IgD-negative memory B cell (primary cell): ENCODE data around the gene GLG1. TPM values are rescaled to one million over a fixed set of nuclear protein-coding genes. Genes with fewer than 3 reads are reported as not detected.

Experiments
- H3K27ac Mint-ChIP-seq, 3 donors: one replicate each; pipeline ENCODE4 v1.8.0; 2020 to 2022; ENCODE audit warnings: mild to moderate bottlenecking in 3 of 3, mixed read lengths in 3 of 3, moderate library complexity in 1 of 3
- H3K27me3 Mint-ChIP-seq: one replicate; pipeline ENCODE4 v1.8.0; 2021; ENCODE audit warnings: mixed read lengths
- H3K36me3 Mint-ChIP-seq: one replicate; pipeline ENCODE4 v1.8.0; 2020; ENCODE audit warnings: mild to moderate bottlenecking, mixed read lengths
- H3K4me1 Mint-ChIP-seq, 3 donors: one replicate each; pipeline ENCODE4 v1.8.0; 2020 to 2022; ENCODE audit warnings: mixed read lengths in 3 of 3, mild to moderate bottlenecking in 1 of 3
- H3K4me3 Mint-ChIP-seq, 4 donors: one replicate each; pipeline ENCODE4 v1.8.0; 2020 to 2022; ENCODE audit warnings: mild to moderate bottlenecking in 4 of 4, mixed read lengths in 4 of 4, moderate library complexity in 3 of 4
- H3K9me3 Mint-ChIP-seq, 3 donors: one replicate each; pipeline ENCODE4 v1.8.0; 2020 to 2021; ENCODE audit warnings: mixed read lengths in 3 of 3, mild to moderate bottlenecking in 1 of 3
- polyA plus RNA-seq: library from polyadenylated mRNA; unstranded; fragments of 300-500 nt; fragmentation: Illumina TruSeq; gene quantifications from one replicate; pipeline ENCODE4 v1.2.3, GENCODE V29; 2021

The GLG1 gene
- polyA plus RNA-seq, 1 donor from 2014 or later, result 91.8 TPM

GRCh38 chr16:74472540-74472939 is 134.4 kb downstream of the GLG1 start:
- Mint-ChIP-seq H3K4me1 (peaks cover 0 to 3% (median 2%) of the 10 kb centered on the region in 3 donors), H3K27me3 (no peaks in the 10 kb centered on the region), H3K27ac (peak overlapping the region in 1 of 3 donors; percentile 53), H3K4me3 (peak overlapping the region in 1 of 4 donors; percentile 47), H3K36me3 (peaks cover 10% of the 10 kb centered on the region), H3K9me3 (no peaks in the 10 kb centered on the region)

GRCh38 chr16:74472010-74472409 is 134.9 kb downstream of the GLG1 start:
- peak overlapping the region in 2 of 3 donors; percentile 14 to 53 for H3K27ac Mint-ChIP-seq
- H3K27me3 Mint-ChIP-seq, result no peaks in the 10 kb centered on the region
- no peaks in the 10 kb centered on the region for H3K9me3 Mint-ChIP-seq
- peaks cover 10% of the 10 kb centered on the region for H3K36me3 Mint-ChIP-seq
- no peak overlapping the region for H3K4me3 Mint-ChIP-seq
- H3K4me1 Mint-ChIP-seq, result peaks cover 0 to 7% (median 6%) of the 10 kb centered on the region in 3 donors

GRCh38 chr16:74469946-74470478 is 136.9 kb downstream of the GLG1 start:
- H3K27me3 Mint-ChIP-seq, result no peaks in the 10 kb centered on the region
- H3K9me3 Mint-ChIP-seq, result no peaks in the 10 kb centered on the region
- no peak overlapping the region for H3K4me3 Mint-ChIP-seq
- peaks cover 5% of the 10 kb centered on the region for H3K36me3 Mint-ChIP-seq
- peaks cover 11 to 15% (median 12%) of the 10 kb centered on the region in 3 donors for H3K4me1 Mint-ChIP-seq
- H3K27ac Mint-ChIP-seq, result no peak overlapping the region

- Mint-ChIP-seq H3K27me3 (no peaks in the 10 kb centered on the region), H3K4me1 (peaks cover 16 to 21% (median 18%) of the 10 kb centered on the region in 3 donors), H3K27ac (no peak overlapping the region), H3K36me3 (peaks cover 7% of the 10 kb centered on the region), H3K4me3 (no peak overlapping the region), H3K9me3 (no peaks in the 10 kb centered on the region)
Measured at GRCh38 chr16:74468807-74469525, 137.9 kb downstream of the GLG1 start.

GRCh38 chr16:74466872-74467271 is 140.0 kb downstream of the GLG1 start:
- H3K9me3 Mint-ChIP-seq, result no peaks in the 10 kb centered on the region
- peaks cover 9% of the 10 kb centered on the region for H3K36me3 Mint-ChIP-seq
- no peak overlapping the region for H3K4me3 Mint-ChIP-seq

GRCh38 chr16:74465851-74466685 is 140.8 kb downstream of the GLG1 start:
- Mint-ChIP-seq H3K4me1 (peaks cover 18 to 24% (median 22%) of the 10 kb centered on the region in 3 donors), H3K36me3 (peaks cover 7% of the 10 kb centered on the region), H3K27ac (peak overlapping the region in 2 of 3 donors; percentile 0 to 29), H3K27me3 (no peaks in the 10 kb centered on the region), H3K4me3 (no peak overlapping the region), H3K9me3 (no peaks in the 10 kb centered on the region)

More at GRCh38 chr16:74466872-74467271, 140.0 kb downstream of the GLG1 start:
- Mint-ChIP-seq H3K27ac (peak overlapping the region in 2 of 3 donors; percentile 29 to 69), H3K27me3 (no peaks in the 10 kb centered on the region), H3K4me1 (peaks cover 18 to 24% (median 22%) of the 10 kb centered on the region in 3 donors)

GRCh38 chr16:74465281-74465680 is 141.6 kb downstream of the GLG1 start:
- Mint-ChIP-seq H3K4me1 (peaks cover 18 to 24% (median 22%) of the 10 kb centered on the region in 3 donors), H3K27me3 (no peaks in the 10 kb centered on the region), H3K9me3 (no peaks in the 10 kb centered on the region), H3K4me3 (no peak overlapping the region), H3K27ac (peak overlapping the region in 1 of 3 donors; percentile 83), H3K36me3 (peaks cover 11% of the 10 kb centered on the region)

- H3K4me1 Mint-ChIP-seq, result peaks cover 18 to 24% (median 22%) of the 10 kb centered on the region in 3 donors
- no peaks in the 10 kb centered on the region for H3K9me3 Mint-ChIP-seq
- peaks cover 9% of the 10 kb centered on the region for H3K36me3 Mint-ChIP-seq
- H3K27ac Mint-ChIP-seq, result peak overlapping the region in 2 of 3 donors; percentile 1 to 45
- H3K27me3 Mint-ChIP-seq, result no peaks in the 10 kb centered on the region
- peak overlapping the region in 1 of 4 donors; percentile 34 for H3K4me3 Mint-ChIP-seq
Measured at GRCh38 chr16:74463888-74464287, 143.0 kb downstream of the GLG1 start.

- Mint-ChIP-seq H3K4me3 (no peak overlapping the region), H3K36me3 (peaks cover 13% of the 10 kb centered on the region), H3K27me3 (no peaks in the 10 kb centered on the region), H3K9me3 (no peaks in the 10 kb centered on the region), H3K27ac (peak overlapping the region in 1 of 3 donors; percentile 70), H3K4me1 (peaks cover 16 to 24% (median 19%) of the 10 kb centered on the region in 3 donors)
Measured at GRCh38 chr16:74462361-74462760, 144.6 kb downstream of the GLG1 start.

- Mint-ChIP-seq H3K27ac (peak overlapping the region in 1 of 3 donors; percentile 70), H3K9me3 (no peaks in the 10 kb centered on the region), H3K27me3 (no peaks in the 10 kb centered on the region), H3K4me1 (peaks cover 12 to 24% (median 14%) of the 10 kb centered on the region in 3 donors), H3K4me3 (no peak overlapping the region), H3K36me3 (peaks cover 14% of the 10 kb centered on the region)
Measured at GRCh38 chr16:74461826-74462225, 145.1 kb downstream of the GLG1 start.

GRCh38 chr16:74460542-74460941 is 146.4 kb downstream of the GLG1 start:
- Mint-ChIP-seq H3K4me3 (no peak overlapping the region), H3K27me3 (no peaks in the 10 kb centered on the region), H3K36me3 (peaks cover 17% of the 10 kb centered on the region), H3K4me1 (peaks cover 9 to 11% (median 11%) of the 10 kb centered on the region in 3 donors), H3K9me3 (no peaks in the 10 kb centered on the region), H3K27ac (no peak overlapping the region)

GRCh38 chr16:74456290-74456625 is 150.7 kb downstream of the GLG1 start:
- H3K36me3 Mint-ChIP-seq, result peaks cover 14% of the 10 kb centered on the region

GRCh38 chr16:74455619-74456289 is 151.2 kb downstream of the GLG1 start:
- H3K4me3 Mint-ChIP-seq, result no peak overlapping the region
- no peak overlapping the region for H3K27ac Mint-ChIP-seq
- peaks cover 8 to 20% (median 18%) of the 10 kb centered on the region in 3 donors for H3K4me1 Mint-ChIP-seq
- peaks cover 17% of the 10 kb centered on the region for H3K36me3 Mint-ChIP-seq
- no peaks in the 10 kb centered on the region for H3K27me3 Mint-ChIP-seq
- no peaks in the 10 kb centered on the region for H3K9me3 Mint-ChIP-seq

More at GRCh38 chr16:74456290-74456625, 150.7 kb downstream of the GLG1 start:
- H3K27me3 Mint-ChIP-seq, result no peaks in the 10 kb centered on the region
- no peak overlapping the region for H3K27ac Mint-ChIP-seq
- no peaks in the 10 kb centered on the region for H3K9me3 Mint-ChIP-seq
- peaks cover 8 to 20% (median 18%) of the 10 kb centered on the region in 3 donors for H3K4me1 Mint-ChIP-seq
- H3K4me3 Mint-ChIP-seq, result no peak overlapping the region

- no peak overlapping the region for H3K4me3 Mint-ChIP-seq
- H3K4me1 Mint-ChIP-seq, result peaks cover 8 to 20% (median 18%) of the 10 kb centered on the region in 3 donors
- no peaks in the 10 kb centered on the region for H3K9me3 Mint-ChIP-seq
- peak overlapping the region in 1 of 3 donors; percentile 37 for H3K27ac Mint-ChIP-seq
- H3K27me3 Mint-ChIP-seq, result no peaks in the 10 kb centered on the region
- peaks cover 13% of the 10 kb centered on the region for H3K36me3 Mint-ChIP-seq
Measured at GRCh38 chr16:74455213-74455612, 151.7 kb downstream of the GLG1 start.
